ENCODE measurements around the gene DEFB118. TPM values are rescaled to one million over a fixed set of nuclear protein-coding genes. Genes with fewer than 3 reads are reported as not detected.
"Not testable (repeated sequence)": the region's sequence is repeated elsewhere in the genome, so short reads cannot be mapped to it uniquely, and the experiment has no call there.

Gene DEFB118
- polyA plus RNA-seq, 1 experiment, result not detected

- no peak for DNase-seq (ENCODE audit: low read depth, low spot score)
- ChIA-PET CTCF (no interaction called here), POLR2A (no interaction called here)
Measured at GRCh38 chr20:31363295-31363694, 5.1 kb upstream of the DEFB118 start.

GRCh38 chr20:31364272-31364671, 4.1 kb upstream of the DEFB118 start:
- H3K27me3 ChIP-seq (ENCODE audit: control insufficient read depth, insufficient read depth, low read length); POLR2A ChIA-PET; CTCF ChIA-PET; H3K4me3 ChIP-seq (ENCODE audit: low read depth, low read length); H3K27ac ChIP-seq (ENCODE audit: low read depth, low read length); DNase-seq (ENCODE audit: low read depth, low spot score); H3K9me3 ChIP-seq (ENCODE audit: control insufficient read depth, insufficient read depth, low read length): not testable (repeated sequence)

More at GRCh38 chr20:31363295-31363694, 5.1 kb upstream of the DEFB118 start:
- H3K27ac ChIP-seq (ENCODE audit: low read depth, low read length), result no peak overlapping the region
- H3K9me3 ChIP-seq (ENCODE audit: control insufficient read depth, insufficient read depth, low read length), result peaks cover 4% of the 10 kb centered on the region; the same call in 1 of the 2 replicates
- no peak for TF ChIP-seq CTCF (IDR thresholded peaks at IDR 0.05; ENCODE audit: low read depth, low read length)
- H3K4me3 ChIP-seq (ENCODE audit: low read depth, low read length), result no peak overlapping the region
- H3K27me3 ChIP-seq (ENCODE audit: control insufficient read depth, insufficient read depth, low read length), result no peaks in the 10 kb centered on the region

- Histone ChIP-seq H3K9me3 (ENCODE audit: control insufficient read depth, insufficient read depth, low read length) (0 out of 2 replicates have a peak, but pooled peaks cover 3% of the 10 kb centered on the region), H3K27me3 (ENCODE audit: control insufficient read depth, insufficient read depth, low read length) (no peaks in the 10 kb centered on the region), H3K27ac (ENCODE audit: low read depth, low read length) (no peak overlapping the region), H3K4me3 (ENCODE audit: low read depth, low read length) (no peak overlapping the region)
- DNase-seq (ENCODE audit: low read depth, low spot score), result no peak
- ChIA-PET POLR2A (no interaction called here), CTCF (no interaction called here)
- no peak for TF ChIP-seq CTCF (IDR thresholded peaks at IDR 0.05; ENCODE audit: low read depth, low read length)
Measured at GRCh38 chr20:31374346-31374745, 5.9 kb downstream of the DEFB118 start.

GRCh38 chr20:31390490-31390889, 22.1 kb downstream of the DEFB118 start, which contains the start of gene DEFB119:
Gene DEFB119 (minus strand): TSS chr20:31390590. CDS start chr20:31390483, 107 bp downstream.
- Histone ChIP-seq H3K27ac (ENCODE audit: low read depth, low read length) (no peak within 1 kb of the TSS), H3K9me3 (ENCODE audit: control insufficient read depth, insufficient read depth, low read length) (no peaks in the 10 kb centered on the region; the same call in 1 of the 2 replicates), H3K4me3 (ENCODE audit: low read depth, low read length) (no peak within 1 kb of the TSS), H3K27me3 (ENCODE audit: control insufficient read depth, insufficient read depth, low read length) (no peaks in the 10 kb centered on the region)
- ChIA-PET POLR2A (no interaction called here), CTCF (no interaction called here)
- TF ChIP-seq CTCF (IDR thresholded peaks at IDR 0.05; ENCODE audit: low read depth, low read length), result no peak
- no peak for DNase-seq (ENCODE audit: low read depth, low spot score)

GRCh38 chr20:31392836-31393235, 24.4 kb downstream of the DEFB118 start:
- Histone ChIP-seq H3K27ac (ENCODE audit: low read depth, low read length) (no peak overlapping the region), H3K4me3 (ENCODE audit: low read depth, low read length) (no peak overlapping the region), H3K9me3 (ENCODE audit: control insufficient read depth, insufficient read depth, low read length) (no peaks in the 10 kb centered on the region), H3K27me3 (ENCODE audit: control insufficient read depth, insufficient read depth, low read length) (no peaks in the 10 kb centered on the region)
- DNase-seq (ENCODE audit: low read depth, low spot score), result no peak
- POLR2A ChIA-PET, result no interaction called here
- no peak for TF ChIP-seq CTCF (IDR thresholded peaks at IDR 0.05; ENCODE audit: low read depth, low read length)
- CTCF ChIA-PET, result no interaction called here

- DNase-seq (ENCODE audit: low read depth, low spot score), result no peak
- POLR2A ChIA-PET, result no interaction called here
- no peaks in the 10 kb centered on the region for H3K27me3 ChIP-seq (ENCODE audit: control insufficient read depth, insufficient read depth, low read length)
- no peak overlapping the region for H3K27ac ChIP-seq (ENCODE audit: low read depth, low read length)
- CTCF ChIA-PET, result interaction anchor here (0.5 kb wide), 1 partner anchor 68 kb away, joined by 3 read pairs; no protein-coding TSS in a partner anchor
- no peak overlapping the region for H3K4me3 ChIP-seq (ENCODE audit: low read depth, low read length)
- no peaks in the 10 kb centered on the region; the same call in 1 of the 2 replicates for H3K9me3 ChIP-seq (ENCODE audit: control insufficient read depth, insufficient read depth, low read length)
- TF ChIP-seq CTCF (IDR thresholded peaks at IDR 0.05; ENCODE audit: low read depth, low read length), result no peak
Measured at GRCh38 chr20:31394900-31395299, 26.5 kb downstream of the DEFB118 start.
